Type B pancreatic cell (in vitro differentiated cells): ENCODE measurements around the gene HDDC2. TPM values are rescaled to one million over a fixed set of nuclear protein-coding genes. Genes with fewer than 3 reads are reported as not detected.
A peak's percentile ranks its signal among the peaks of the same experiment; 100 is the strongest.

Experiments
- DNase-seq: peaks from one replicate; pipeline ENCODE4 v3.0.0; 2021; ENCODE audit warnings: mixed read lengths; ENCODE audit not compliant: unreplicated experiment; ENCODE audit errors: extremely low spot score
- H3K27ac Mint-ChIP-seq: 2 replicates; pipeline ENCODE4 v1.8.0; 2021; ENCODE audit warnings: mild to moderate bottlenecking, mixed read lengths
- H3K27me3 Mint-ChIP-seq: 2 replicates; pipeline ENCODE4 v1.8.0; 2021; ENCODE audit warnings: mixed read lengths
- H3K36me3 Mint-ChIP-seq: 2 replicates; pipeline ENCODE4 v1.8.0; 2021; ENCODE audit warnings: mixed read lengths
- H3K4me1 Mint-ChIP-seq: one replicate; pipeline ENCODE4 v1.8.0; 2021; ENCODE audit warnings: mixed read lengths; ENCODE audit not compliant: unreplicated experiment
- H3K4me3 Mint-ChIP-seq: 2 replicates; pipeline ENCODE4 v1.8.0; 2021; ENCODE audit warnings: mild to moderate bottlenecking, mixed read lengths
- H3K9me3 Mint-ChIP-seq: 2 replicates; pipeline ENCODE4 v1.8.0; 2021; ENCODE audit warnings: mixed read lengths
- total RNA-seq: library from RNA; stranded (reverse); gene quantifications from 2 replicates; pipeline ENCODE4 v1.2.1, GENCODE V29; 2021; ENCODE audit warnings: low replicate concordance
- TF ChIP-seq, protein P1 (sequence below): fragments of 200-600 bp; sonication (generic); conservative IDR thresholded peaks from 2 replicates; pipeline ENCODE4 v1.5.0; 2021; ENCODE audit warnings: antibody characterized with exemption, mild to moderate bottlenecking

HDDC2 gene
- total RNA-seq, 1 donor from 2014 or later, result 90.0 TPM

DNA sequence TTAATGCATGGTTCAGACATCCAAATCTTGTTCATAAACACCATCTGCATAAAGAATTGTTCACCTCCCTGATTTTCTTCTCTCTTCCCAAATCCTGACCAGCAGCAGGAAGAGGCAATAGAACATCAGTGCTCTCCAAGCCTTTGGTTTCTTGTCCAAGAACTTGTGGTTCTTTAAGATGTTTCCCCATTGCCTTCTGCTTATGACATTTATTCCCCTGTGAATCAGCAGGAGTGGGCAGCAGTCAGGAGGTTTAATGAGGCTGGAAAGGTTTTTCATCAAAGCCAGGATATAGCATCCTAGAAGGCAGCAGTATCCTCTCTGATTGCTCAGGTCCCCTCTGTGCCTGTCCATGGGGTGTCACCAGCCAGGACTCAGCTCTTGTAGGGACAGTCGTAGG lies 5.3 kb downstream of the HDDC2 start:
- Mint-ChIP-seq H3K9me3 (no peaks in the 10 kb centered on the region), H3K36me3 (peaks cover 70% of the 10 kb centered on the region), H3K4me1 (peaks cover 37% of the 10 kb centered on the region), H3K4me3 (no peak overlapping the region), H3K27me3 (no peaks in the 10 kb centered on the region), H3K27ac (no peak overlapping the region)
- TF ChIP-seq, protein P1, sequence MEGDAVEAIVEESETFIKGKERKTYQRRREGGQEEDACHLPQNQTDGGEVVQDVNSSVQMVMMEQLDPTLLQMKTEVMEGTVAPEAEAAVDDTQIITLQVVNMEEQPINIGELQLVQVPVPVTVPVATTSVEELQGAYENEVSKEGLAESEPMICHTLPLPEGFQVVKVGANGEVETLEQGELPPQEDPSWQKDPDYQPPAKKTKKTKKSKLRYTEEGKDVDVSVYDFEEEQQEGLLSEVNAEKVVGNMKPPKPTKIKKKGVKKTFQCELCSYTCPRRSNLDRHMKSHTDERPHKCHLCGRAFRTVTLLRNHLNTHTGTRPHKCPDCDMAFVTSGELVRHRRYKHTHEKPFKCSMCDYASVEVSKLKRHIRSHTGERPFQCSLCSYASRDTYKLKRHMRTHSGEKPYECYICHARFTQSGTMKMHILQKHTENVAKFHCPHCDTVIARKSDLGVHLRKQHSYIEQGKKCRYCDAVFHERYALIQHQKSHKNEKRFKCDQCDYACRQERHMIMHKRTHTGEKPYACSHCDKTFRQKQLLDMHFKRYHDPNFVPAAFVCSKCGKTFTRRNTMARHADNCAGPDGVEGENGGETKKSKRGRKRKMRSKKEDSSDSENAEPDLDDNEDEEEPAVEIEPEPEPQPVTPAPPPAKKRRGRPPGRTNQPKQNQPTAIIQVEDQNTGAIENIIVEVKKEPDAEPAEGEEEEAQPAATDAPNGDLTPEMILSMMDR, result no peak
- DNase-seq, result no peak

DNA sequence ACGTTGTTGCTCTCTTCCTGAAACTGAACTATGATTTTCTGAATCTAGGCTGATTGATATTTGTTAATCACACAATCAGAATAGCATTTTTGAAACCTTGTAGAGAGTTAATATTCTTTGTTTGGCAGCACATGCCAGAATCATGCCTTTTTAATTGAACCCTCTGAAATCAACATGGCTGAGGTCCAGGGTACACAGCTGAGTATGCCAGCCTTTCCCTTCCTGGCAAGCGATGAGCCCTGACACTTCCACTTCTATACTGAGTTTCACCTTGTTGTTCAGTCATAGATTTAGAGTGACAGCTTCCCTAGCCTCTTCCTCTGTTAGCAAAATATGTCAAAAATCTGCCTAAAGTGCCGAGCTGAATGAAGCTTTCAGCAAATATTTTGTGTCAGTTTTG lies 6.8 kb downstream of the HDDC2 start:
- H3K27me3 Mint-ChIP-seq, result no peaks in the 10 kb centered on the region
- DNase-seq, result no peak
- TF ChIP-seq, protein P1, result no peak
- H3K27ac Mint-ChIP-seq, result peak overlapping the region; percentile 79
- H3K4me1 Mint-ChIP-seq, result peaks cover 24% of the 10 kb centered on the region
- H3K36me3 Mint-ChIP-seq, result peaks cover 74% of the 10 kb centered on the region
- H3K4me3 Mint-ChIP-seq, result peak overlapping the region; percentile 8
- no peaks in the 10 kb centered on the region for H3K9me3 Mint-ChIP-seq

DNA sequence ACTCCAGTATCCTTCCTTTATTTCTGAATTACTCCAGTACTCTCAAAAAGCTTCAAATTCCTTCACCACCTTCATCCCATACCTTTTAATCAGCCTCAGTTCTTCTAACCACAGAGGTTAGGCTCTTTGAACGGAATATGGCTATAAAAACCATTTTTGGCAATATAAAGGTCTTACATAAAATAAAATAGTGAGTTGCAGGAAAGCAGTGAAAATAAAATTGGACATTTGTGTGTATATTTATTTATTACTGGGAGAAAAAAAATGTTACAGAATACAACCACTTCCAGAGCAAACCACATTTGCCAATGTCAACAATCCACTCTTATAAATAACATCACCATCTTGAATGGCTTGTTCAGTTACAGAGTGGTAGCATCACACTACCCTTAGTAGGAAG lies 7.7 kb downstream of the HDDC2 start:
- H3K4me3 Mint-ChIP-seq, result no peak overlapping the region
- no peaks in the 10 kb centered on the region for H3K27me3 Mint-ChIP-seq
- TF ChIP-seq, protein P1, result no peak
- H3K36me3 Mint-ChIP-seq, result peaks cover 73% of the 10 kb centered on the region
- no peak overlapping the region for H3K27ac Mint-ChIP-seq
- no peak for DNase-seq
- H3K4me1 Mint-ChIP-seq, result peaks cover 17% of the 10 kb centered on the region
- no peaks in the 10 kb centered on the region for H3K9me3 Mint-ChIP-seq

DNA sequence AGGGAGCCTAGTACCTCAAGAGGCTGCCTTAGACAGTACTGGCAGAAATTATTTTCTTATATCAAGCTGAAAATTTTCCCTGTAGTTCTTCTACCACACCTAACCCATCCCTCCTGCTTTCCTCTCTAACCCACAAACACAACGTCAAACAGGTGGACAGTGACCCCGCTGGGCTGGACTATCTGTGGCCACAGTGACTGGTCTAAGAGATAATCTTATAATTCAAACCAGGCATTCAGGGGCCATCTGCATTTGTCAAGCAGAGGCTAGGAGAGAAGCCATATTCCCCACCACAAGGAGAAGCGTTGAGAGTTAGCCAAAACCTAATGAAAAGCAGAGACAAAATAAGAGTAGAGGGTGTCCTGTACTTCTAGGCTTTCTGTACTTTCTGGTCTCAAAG lies 8.2 kb downstream of the HDDC2 start:
- H3K4me1 Mint-ChIP-seq, result peaks cover 17% of the 10 kb centered on the region
- no peaks in the 10 kb centered on the region for H3K27me3 Mint-ChIP-seq
- no peak for DNase-seq
- H3K9me3 Mint-ChIP-seq, result no peaks in the 10 kb centered on the region
- H3K36me3 Mint-ChIP-seq, result peaks cover 71% of the 10 kb centered on the region
- no peak overlapping the region for H3K27ac Mint-ChIP-seq
- no peak overlapping the region for H3K4me3 Mint-ChIP-seq
- TF ChIP-seq, protein P1, result no peak

DNA sequence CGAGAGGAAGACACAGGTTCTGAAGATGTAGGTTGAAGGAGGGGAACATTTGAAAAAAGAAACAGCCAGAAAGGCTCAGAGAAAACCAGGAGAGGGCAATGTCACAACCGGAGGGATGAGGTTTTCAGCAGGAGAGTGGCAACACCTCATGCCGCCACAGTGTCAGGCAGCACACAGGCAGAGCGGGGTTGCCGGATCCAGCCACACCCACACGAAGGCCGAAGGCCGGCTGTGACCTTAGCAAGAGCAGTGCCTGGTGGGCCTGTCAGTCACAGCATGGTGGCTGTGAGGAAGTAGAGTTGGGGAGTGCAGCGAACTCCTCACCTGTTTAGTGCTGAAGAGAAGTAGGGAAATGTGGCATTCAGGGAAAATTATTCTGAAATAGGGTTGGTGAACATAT lies 14.0 kb downstream of the HDDC2 start:
- DNase-seq, result no peak
- peaks cover 4% of the 10 kb centered on the region for H3K4me1 Mint-ChIP-seq
- H3K36me3 Mint-ChIP-seq, result peaks cover 86% of the 10 kb centered on the region
- peaks cover 11% of the 10 kb centered on the region for H3K9me3 Mint-ChIP-seq
- H3K27ac Mint-ChIP-seq, result no peak overlapping the region
- TF ChIP-seq, protein P1, result no peak
- H3K4me3 Mint-ChIP-seq, result no peak overlapping the region
- no peaks in the 10 kb centered on the region for H3K27me3 Mint-ChIP-seq

DNA sequence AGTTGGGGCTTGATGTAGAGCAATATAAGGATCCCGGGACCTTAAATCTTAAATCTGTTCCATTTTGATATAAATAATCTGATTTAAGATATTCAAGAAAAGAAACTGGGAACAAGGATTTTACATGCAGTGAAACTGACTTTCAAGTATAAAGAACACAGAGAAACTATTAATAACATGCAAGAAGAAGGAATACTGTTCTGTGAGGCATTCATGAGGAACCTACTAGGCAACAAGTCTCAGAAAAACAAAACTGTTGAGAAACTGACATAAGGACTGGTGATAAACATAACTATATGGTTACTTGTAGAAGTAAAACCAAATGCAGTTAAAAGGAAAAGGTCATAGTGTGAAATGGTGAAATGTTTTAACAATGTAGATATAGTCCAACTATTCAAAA lies 15.8 kb downstream of the HDDC2 start:
- Mint-ChIP-seq H3K27me3 (no peaks in the 10 kb centered on the region), H3K4me1 (no peaks in the 10 kb centered on the region), H3K9me3 (peaks cover 18% of the 10 kb centered on the region), H3K4me3 (no peak overlapping the region), H3K27ac (no peak overlapping the region), H3K36me3 (peaks cover 86% of the 10 kb centered on the region)
- DNase-seq, result no peak
- TF ChIP-seq, protein P1, result no peak
